Measurements from ENCODE around the gene FGA. TPM values are rescaled to one million over a fixed set of nuclear protein-coding genes. Genes with fewer than 3 reads are reported as not detected.

The FGA gene
- total RNA-seq, 2 experiments from 2014 or later = not detected

DNA sequence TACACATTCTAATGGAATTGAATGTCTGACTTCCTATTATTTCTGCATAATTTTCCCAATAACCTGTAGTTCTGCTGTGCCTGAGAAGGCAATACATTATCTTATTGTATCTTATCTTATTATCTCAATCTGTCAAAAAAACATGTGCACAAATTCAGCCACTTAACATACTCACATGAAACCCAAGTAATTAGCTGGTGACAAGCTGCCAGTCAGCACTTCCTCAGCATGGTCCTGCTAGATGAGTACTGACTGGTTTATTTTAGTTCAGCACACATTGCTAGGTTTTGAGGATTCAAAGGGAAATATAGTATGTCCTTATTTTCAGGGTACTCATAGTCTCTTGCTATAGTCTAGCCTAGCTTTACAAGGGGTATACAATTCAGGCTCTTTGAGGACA, 39.8 kb upstream of the FGA start:
- ATAC-seq (ENCODE audit: poor library complexity) (no peak), DNase-seq (no peak)
- ChIA-PET POLR2A (no interaction called here), CTCF (no interaction called here)
- no peaks in the 10 kb centered on the region for H3K36me3 Mint-ChIP-seq (ENCODE audit: low read depth)
- TF ChIP-seq, protein P1, sequence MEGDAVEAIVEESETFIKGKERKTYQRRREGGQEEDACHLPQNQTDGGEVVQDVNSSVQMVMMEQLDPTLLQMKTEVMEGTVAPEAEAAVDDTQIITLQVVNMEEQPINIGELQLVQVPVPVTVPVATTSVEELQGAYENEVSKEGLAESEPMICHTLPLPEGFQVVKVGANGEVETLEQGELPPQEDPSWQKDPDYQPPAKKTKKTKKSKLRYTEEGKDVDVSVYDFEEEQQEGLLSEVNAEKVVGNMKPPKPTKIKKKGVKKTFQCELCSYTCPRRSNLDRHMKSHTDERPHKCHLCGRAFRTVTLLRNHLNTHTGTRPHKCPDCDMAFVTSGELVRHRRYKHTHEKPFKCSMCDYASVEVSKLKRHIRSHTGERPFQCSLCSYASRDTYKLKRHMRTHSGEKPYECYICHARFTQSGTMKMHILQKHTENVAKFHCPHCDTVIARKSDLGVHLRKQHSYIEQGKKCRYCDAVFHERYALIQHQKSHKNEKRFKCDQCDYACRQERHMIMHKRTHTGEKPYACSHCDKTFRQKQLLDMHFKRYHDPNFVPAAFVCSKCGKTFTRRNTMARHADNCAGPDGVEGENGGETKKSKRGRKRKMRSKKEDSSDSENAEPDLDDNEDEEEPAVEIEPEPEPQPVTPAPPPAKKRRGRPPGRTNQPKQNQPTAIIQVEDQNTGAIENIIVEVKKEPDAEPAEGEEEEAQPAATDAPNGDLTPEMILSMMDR (IDR thresholded peaks at IDR 0.05) = no peak
- H3K9me3 Mint-ChIP-seq = no peaks in the 10 kb centered on the region
- peaks cover 22% of the 10 kb centered on the region for H3K27me3 Mint-ChIP-seq
- H3K36me3 ChIP-seq (ENCODE audit: insufficient read depth, low read length) = no peaks in the 10 kb centered on the region
- intact Hi-C loops (cut with DNase I, micrococcal nuclease) = no loop called here
- peaks cover 0 to 6% of the 10 kb centered on the region in 2 experiments for H3K9me3 ChIP-seq (ENCODE audit: control insufficient read depth in 1 of 2, insufficient read depth in 1 of 2, low read length in 2 of 2)
- H3K4me1 Mint-ChIP-seq (ENCODE audit: low read depth) = no peaks in the 10 kb centered on the region
- H3K27ac Mint-ChIP-seq = no peak overlapping the region
- H3K4me3 ChIP-seq (ENCODE audit: low read length) = no peak overlapping the region
- H3K4me3 Mint-ChIP-seq = no peak overlapping the region
- H3K27me3 ChIP-seq (ENCODE audit: control insufficient read depth in 1 of 2, insufficient read depth in 2 of 2, low read length in 2 of 2) = peaks cover 22 to 39% of the 10 kb centered on the region in 2 experiments
- peaks cover 12% of the 10 kb centered on the region for H3K4me1 ChIP-seq (ENCODE audit: insufficient read depth, low read length)
- H3K27ac ChIP-seq (ENCODE audit: low read depth in 1 of 2, low read length in 2 of 2) = no peak overlapping the region

DNA sequence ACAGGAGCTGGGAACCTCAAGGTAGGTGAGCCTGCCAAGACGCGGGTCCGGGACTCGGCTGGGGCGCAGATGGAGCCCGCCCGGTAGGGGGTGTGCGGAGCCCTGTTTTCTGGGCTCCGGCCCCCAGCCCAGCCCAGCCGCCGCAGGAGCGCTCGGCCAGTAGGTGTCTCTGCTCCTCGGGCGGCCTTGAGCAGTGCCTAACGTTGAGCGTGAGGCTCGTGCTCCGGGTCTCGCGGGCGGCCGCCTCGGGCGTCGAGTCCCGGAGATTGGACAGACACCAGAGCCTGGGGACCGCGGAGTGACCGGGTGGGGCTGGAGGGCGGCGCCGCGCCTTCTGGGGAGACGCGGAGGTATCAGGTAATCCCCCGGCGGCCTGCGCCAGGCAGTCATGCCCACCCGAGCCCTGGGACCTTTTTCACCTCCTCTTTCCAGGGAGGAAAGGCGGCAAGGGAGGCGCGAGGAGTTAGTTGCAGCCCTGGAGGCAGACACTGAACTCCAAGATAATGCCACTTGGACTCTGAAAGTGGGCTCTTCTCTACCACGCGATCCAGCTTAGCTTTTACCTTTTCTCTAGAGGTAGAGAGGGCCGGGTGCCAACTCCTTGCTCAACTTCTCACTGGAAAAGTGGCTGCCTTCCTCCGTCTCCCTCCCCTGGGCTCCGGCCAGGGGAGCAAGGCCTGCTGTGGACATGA, 36.4 kb upstream of the FGA start:
- H3K4me3 ChIP-seq (ENCODE audit: low read length) = peak overlapping the region; percentile 31
- CTCF ChIA-PET = interaction anchor here (0.9 kb wide), 1 partner anchor 13 kb away, joined by 3 read pairs; no protein-coding TSS in a partner anchor

DNA sequence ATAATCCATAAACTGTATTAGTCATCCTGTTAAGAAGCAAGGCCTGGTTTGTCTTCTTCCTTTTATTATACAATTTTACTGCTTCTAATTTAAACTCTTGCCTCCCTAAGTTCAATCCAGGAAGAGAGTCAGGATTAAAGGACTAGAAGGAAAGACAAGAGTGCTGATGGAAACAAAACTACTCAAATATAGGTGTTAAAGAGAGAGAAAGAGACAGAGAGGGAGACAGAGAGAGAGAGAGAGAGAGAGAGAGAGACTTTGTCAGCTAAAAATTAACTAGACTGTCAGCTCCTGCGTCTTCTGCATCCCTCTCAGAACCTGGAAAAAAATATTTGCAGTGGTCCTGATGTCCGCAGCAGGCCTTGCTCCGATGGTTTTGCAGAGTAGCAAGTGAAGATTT, 35.4 kb upstream of the FGA start:
- no peak overlapping the region for H3K4me3 ChIP-seq (ENCODE audit: low read length)
- ChIA-PET POLR2A (interaction anchor here (2.3 kb wide), 1 partner anchor 75 kb away, joined by 6 read pairs; the partner anchor contains the start of gene PLRG1), CTCF (interaction anchor here (1.2 kb wide), 1 partner anchor 74 kb away, joined by 5 read pairs; no protein-coding TSS in a partner anchor)
- Mint-ChIP-seq H3K4me1 (ENCODE audit: low read depth) (no peaks in the 10 kb centered on the region), H3K9me3 (no peaks in the 10 kb centered on the region), H3K4me3 (no peak overlapping the region), H3K36me3 (ENCODE audit: low read depth) (no peaks in the 10 kb centered on the region), H3K27me3 (peaks cover 30% of the 10 kb centered on the region), H3K27ac (no peak overlapping the region)
- no peak for DNase-seq
- no peak for ATAC-seq (ENCODE audit: poor library complexity)
- peaks cover 0 to 6% of the 10 kb centered on the region in 2 experiments for H3K9me3 ChIP-seq (ENCODE audit: control insufficient read depth in 1 of 2, insufficient read depth in 1 of 2, low read length in 2 of 2)
- intact Hi-C loops (cut with DNase I, micrococcal nuclease) = loop anchor here in 1 of 2 experiments (10.0 kb wide), 1 partner anchor 841 kb away; the partner anchor contains the start of gene SFRP2
- TF ChIP-seq, protein P1 (IDR thresholded peaks at IDR 0.05) = no peak
- H3K27ac ChIP-seq (ENCODE audit: low read depth in 1 of 2, low read length in 2 of 2) = no peak overlapping the region
- peaks cover 12% of the 10 kb centered on the region for H3K4me1 ChIP-seq (ENCODE audit: insufficient read depth, low read length)
- no peaks in the 10 kb centered on the region for H3K36me3 ChIP-seq (ENCODE audit: insufficient read depth, low read length)
- peaks cover 20 to 39% of the 10 kb centered on the region in 2 experiments for H3K27me3 ChIP-seq (ENCODE audit: control insufficient read depth in 1 of 2, insufficient read depth in 2 of 2, low read length in 2 of 2)

More for the DNA sequence above, 36.4 kb upstream of the FGA start:
- intact Hi-C loops (cut with DNase I, micrococcal nuclease) = loop anchor here in 1 of 2 experiments (10.0 kb wide), 1 partner anchor 842 kb away; the partner anchor contains the start of gene SFRP2
- no peak overlapping the region for H3K4me3 Mint-ChIP-seq
- POLR2A ChIA-PET = interaction anchor here (2.3 kb wide), 1 partner anchor 76 kb away, joined by 6 read pairs; the partner anchor contains the start of gene PLRG1
- H3K36me3 Mint-ChIP-seq (ENCODE audit: low read depth) = no peaks in the 10 kb centered on the region
- H3K27ac ChIP-seq (ENCODE audit: low read depth in 1 of 2, low read length in 2 of 2) = no peak overlapping the region
- H3K9me3 Mint-ChIP-seq = no peaks in the 10 kb centered on the region
- peak; percentile 64 for ATAC-seq (ENCODE audit: poor library complexity)
- no peak overlapping the region for H3K27ac Mint-ChIP-seq
- H3K4me1 ChIP-seq (ENCODE audit: insufficient read depth, low read length) = peaks cover 12% of the 10 kb centered on the region
- DNase-seq = peak in 13 of 14 experiments; percentile 4 to 60 (median 34)
- H3K27me3 ChIP-seq (ENCODE audit: control insufficient read depth in 1 of 2, insufficient read depth in 2 of 2, low read length in 2 of 2) = peaks cover 22 to 49% of the 10 kb centered on the region in 2 experiments
- no peaks in the 10 kb centered on the region for H3K36me3 ChIP-seq (ENCODE audit: insufficient read depth, low read length)
- H3K4me1 Mint-ChIP-seq (ENCODE audit: low read depth) = no peaks in the 10 kb centered on the region
- H3K27me3 Mint-ChIP-seq = peaks cover 30% of the 10 kb centered on the region
- TF ChIP-seq, protein P1 (IDR thresholded peaks at IDR 0.05) = peak; percentile 44
- peaks cover 0 to 6% of the 10 kb centered on the region in 2 experiments for H3K9me3 ChIP-seq (ENCODE audit: control insufficient read depth in 1 of 2, insufficient read depth in 1 of 2, low read length in 2 of 2)
